Gastroesophageal sphincter (tissue), 3 donors: ENCODE measurements around the gene RNF144A.

Experiments
- POLR2A ChIP-seq, 2 donors: fragments of 450-650 bp; IDR thresholded peaks; one replicate each; pipeline ENCODE4 v1.6.1; 2017; ENCODE audit warnings: antibody characterized with exemption in 2 of 2, mild to moderate bottlenecking in 2 of 2, moderate library complexity in 1 of 2
- POLR2AphosphoS5 ChIP-seq: sonication (generic); formaldehyde crosslinking; IDR thresholded peaks from one replicate; pipeline ENCODE4 v1.6.1; 2017; ENCODE audit warnings: antibody characterized with exemption
- TF ChIP-seq, protein P1 (sequence below), 4 experiments: fragments of 200-600 bp in 2 of 4; fragments of 450-650 bp in 2 of 4; sonication (generic) in 1 of 4; IDR thresholded peaks; one replicate each; pipeline ENCODE4 v1.5.1; 2017 to 2019; ENCODE audit warnings: antibody characterized with exemption in 4 of 4, mild to moderate bottlenecking in 2 of 4, moderate library complexity in 2 of 4

GRCh38 chr2:6932828-6933227 is 15.6 kb downstream of the RNF144A start:
- TF ChIP-seq, protein P1, sequence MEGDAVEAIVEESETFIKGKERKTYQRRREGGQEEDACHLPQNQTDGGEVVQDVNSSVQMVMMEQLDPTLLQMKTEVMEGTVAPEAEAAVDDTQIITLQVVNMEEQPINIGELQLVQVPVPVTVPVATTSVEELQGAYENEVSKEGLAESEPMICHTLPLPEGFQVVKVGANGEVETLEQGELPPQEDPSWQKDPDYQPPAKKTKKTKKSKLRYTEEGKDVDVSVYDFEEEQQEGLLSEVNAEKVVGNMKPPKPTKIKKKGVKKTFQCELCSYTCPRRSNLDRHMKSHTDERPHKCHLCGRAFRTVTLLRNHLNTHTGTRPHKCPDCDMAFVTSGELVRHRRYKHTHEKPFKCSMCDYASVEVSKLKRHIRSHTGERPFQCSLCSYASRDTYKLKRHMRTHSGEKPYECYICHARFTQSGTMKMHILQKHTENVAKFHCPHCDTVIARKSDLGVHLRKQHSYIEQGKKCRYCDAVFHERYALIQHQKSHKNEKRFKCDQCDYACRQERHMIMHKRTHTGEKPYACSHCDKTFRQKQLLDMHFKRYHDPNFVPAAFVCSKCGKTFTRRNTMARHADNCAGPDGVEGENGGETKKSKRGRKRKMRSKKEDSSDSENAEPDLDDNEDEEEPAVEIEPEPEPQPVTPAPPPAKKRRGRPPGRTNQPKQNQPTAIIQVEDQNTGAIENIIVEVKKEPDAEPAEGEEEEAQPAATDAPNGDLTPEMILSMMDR (IDR thresholded peaks at IDR 0.05) = no peak
- TF ChIP-seq POLR2AphosphoS5 = no peak
- TF ChIP-seq POLR2A (IDR thresholded peaks at IDR 0.05) = no peak
